Middle frontal gyrus (tissue), 1 donor: ENCODE data around the gene PSMA7.

ENCODE experiments used
- DNase-seq: peaks from one replicate; pipeline ENCODE4 v3.0.0-alpha.2; 2015; ENCODE audit warnings: low spot score; ENCODE audit errors: extremely low spot score

The PSMA7 gene

GRCh38 chr20:62137478-62138203 is 5.6 kb downstream of the PSMA7 start:
- DNase-seq: no peak

DNA sequence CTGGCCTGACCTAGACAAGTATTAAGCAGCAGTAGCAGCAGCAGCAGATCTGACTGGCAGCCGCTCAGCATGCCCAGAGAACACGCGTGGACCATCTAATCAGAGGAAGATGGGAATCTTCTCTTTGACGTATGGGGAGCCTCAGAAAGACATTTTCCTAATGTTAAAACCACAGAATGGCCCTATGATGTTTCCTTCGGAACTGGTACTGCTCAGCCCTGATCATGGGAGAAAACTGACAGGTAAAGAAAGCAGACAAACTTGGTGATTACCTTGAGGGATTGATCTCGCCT is 6.2 kb downstream of the PSMA7 start:
- no peak for DNase-seq

DNA sequence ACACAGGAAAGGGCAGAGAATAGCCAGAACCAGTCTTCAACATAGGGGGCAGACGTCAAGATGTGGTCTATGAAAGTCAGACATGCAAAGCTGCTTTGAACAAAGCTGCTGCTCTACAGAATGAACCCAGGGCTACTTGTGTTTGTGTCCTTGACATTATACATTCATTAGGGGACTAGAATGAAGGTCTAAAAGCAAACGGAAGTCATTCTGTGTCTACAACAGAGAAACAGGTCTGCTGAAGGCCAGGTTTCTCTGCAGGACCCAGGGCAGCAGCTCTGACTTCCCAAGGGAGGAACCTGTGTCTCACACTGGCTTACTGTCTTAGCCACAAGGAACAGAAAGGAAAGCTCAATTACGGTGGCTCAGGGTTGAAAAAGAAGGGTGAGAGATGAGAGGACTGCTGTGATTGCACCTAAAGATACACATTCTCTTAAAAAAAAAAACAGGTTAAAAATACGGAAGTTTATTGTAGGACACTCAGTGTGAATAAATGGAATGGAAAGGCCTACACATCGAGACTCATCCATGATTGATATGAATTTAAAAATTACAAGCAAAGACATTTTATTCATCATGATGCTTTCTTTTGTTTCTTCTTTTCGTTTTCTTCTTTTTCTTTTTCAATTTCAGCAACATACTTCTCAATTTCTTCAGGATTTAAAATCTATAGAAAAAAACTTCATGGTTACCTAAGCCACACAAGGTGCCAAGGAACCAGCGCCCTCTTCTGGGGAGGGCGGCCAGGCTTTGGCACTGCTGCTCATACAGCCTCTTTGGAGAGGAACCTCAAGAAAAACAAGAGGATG is 6.7 kb downstream of the PSMA7 start:
- no peak for DNase-seq

GRCh38 chr20:62135573-62136266 is 7.5 kb downstream of the PSMA7 start:
- no peak for DNase-seq

DNA sequence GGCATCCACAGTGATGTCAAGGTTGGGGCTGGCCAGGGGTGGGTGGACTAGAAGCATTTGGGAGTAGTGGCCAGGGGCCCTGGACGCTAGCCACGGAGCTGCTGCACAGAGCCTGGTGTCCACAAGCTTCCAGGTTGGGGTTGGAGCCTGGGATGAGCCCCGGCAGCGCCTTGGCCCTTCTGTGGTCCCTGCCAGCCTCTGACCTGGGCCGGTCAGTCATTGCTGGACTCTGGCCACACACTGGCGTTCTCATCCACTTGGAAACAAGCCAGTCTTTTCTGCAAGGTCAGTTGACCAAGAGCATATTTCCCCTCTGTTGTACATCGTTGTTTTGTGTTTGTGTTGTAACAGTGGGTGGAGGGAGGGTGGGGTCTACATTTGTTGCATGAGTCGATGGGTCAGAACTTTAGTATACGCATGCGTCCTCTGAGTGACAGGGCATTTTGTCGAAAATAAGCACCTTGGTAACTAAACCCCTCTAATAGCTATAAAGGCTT is 8.4 kb downstream of the PSMA7 start:
- DNase-seq: no peak

DNA sequence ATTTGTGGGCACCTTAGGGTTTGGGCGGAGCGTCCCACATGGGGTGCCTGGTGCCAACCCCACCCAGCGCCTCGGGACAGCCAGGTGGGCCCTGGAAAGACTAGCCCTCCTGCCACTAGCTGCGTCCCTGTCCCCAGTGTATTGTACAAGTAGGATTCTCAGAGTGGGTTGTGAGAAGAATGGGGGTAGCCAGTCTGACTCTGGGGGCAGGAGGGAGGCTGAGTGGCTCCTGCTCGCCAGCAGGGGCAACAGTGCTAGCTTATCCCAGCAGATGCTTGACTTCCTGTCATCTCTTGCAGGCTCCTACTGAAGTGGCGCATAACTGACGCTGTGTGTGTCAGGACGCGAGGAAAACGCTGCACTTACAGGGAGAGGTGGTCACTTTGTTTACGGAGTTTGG is 9.3 kb downstream of the PSMA7 start:
- no peak for DNase-seq

- no peak for DNase-seq
Observed at GRCh38 chr20:62133051-62133845, 9.9 kb downstream of the PSMA7 start.

GRCh38 chr20:62132421-62132820 is 10.8 kb downstream of the PSMA7 start:
- DNase-seq: no peak

DNA sequence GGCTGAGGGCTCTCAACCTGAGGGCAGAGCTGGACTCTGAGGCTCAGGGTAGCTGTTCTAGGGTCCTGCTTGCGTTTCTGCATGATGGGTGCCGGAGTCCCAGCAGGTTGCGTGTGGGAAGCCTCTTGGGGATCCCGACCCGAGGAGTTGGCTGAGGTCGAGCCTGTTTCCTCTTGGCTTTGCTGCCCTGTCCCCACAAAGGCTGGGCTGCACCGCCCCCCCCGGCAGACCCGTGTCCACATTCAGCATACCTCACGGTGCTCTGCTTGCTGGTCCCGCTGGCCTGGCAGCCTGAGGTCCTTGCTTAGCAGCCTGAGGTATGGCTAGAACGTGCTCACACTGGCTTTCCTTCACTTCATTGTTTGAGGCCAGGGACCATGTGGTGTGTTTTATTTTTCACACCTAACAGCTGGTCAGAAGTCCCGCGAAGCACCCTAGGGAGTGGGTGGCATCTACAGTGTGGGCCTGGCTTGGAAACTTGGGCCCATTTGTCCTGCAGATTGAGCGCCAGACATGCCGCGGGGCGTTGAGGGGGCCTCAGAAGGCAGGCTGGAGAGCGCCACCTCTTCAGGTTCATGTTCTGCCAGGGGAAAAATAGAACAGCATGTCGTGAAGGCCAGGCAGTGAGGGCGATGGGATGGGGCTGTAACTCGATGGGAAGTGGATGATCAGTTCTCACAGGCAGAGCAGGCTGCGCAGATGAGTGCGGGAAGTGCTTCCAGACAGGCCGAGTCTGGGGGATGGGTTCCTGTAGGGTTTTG is 11.5 kb downstream of the PSMA7 start:
- no peak for DNase-seq

DNA sequence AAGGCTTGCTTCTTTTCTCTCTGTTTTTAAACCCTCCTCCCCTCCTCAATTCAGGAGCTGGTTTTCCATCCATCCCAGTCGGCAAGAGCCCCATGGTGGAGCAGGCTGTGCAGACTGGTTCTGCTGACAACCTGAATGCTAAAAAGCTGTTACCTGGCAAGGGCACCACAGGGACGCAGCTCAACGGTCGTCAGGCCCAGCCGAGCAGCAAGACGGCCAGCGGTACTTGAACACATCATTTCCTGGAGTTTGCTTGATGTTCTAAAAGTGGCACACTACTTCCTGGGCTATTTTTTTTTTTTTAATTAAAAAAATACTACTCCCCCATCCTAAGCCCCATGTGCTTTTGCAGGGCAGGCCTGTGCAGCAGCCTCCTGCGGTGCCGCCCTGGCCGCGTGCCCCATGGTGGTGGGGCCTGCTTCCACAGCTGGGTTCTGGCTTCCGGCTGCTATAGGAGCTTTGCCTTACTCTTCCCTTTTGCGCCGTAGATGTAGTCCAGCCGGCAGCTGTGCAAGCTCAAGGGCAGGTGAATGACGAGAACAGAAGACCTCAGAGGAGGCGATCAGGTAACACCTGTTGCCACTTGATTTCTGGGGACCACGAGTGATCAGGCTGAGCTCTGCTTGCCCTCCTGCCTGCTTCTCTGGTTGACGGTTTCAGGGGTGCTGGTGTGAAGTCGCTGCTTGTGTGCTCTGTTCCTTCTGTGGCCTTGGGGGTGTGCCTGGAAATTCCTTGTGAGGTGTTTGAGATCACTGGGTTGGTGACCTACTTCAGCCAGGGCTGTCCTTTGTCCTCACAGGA is 13.3 kb downstream of the PSMA7 start:
- no peak for DNase-seq

DNA sequence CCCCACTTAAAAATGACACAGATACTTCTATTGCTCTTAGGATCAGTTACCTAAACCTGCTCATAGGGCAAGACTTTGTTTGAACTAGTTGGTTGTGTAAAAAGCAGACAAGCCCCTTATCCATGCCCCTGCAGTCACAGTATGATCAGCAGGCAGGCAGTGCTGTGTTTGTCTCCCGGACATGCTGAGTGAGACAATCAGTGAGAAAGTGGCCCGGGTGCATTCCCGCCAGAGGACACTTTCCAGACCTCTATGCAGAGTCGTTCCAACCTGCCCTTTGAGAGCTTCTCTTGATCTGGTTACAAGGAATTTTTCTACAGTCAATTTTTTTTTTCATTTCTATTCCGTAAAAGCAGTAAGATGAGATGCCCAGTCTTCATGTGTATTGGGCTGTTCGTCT is 14.7 kb downstream of the PSMA7 start:
- DNase-seq: no peak

DNA sequence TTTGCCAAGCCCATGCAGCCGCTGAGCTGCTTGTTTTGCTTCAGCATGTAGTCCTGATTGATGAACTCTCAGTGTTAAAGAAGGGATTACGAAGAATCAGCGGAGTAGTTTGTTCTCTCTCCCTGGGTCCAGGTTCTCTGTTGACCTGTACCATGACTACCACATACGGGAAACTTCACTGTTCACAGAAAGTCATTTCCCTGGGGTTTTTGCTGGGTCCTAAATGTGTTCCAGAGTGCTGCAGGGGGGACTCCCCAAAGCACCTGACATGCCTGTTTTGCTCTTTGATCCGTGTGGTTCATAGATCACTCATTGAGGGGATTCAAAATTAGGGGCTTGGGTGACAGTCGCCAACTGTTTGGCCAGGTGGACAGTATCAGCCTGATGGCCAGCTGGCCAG is 15.4 kb downstream of the PSMA7 start:
- DNase-seq: no peak

DNA sequence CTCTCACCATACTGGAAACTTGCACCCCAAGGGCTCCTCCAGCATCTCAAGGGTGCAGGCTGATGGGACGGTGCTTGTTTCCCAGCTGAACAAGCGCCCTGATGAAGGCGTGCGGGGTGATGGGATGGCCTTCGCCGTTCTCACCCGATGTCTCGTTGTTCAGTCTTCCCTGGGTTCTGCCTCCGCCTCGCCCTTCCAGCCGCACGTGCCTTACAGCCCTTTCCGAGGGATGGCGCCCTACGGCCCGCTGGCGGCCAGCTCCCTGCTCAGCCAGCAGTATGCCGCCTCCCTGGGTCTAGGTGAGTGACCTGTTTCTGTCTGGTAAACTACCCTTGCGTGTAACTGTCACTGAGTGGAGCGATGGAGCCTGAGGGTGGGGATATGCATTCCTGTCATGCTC is 17.1 kb downstream of the PSMA7 start:
- DNase-seq: no peak

DNA sequence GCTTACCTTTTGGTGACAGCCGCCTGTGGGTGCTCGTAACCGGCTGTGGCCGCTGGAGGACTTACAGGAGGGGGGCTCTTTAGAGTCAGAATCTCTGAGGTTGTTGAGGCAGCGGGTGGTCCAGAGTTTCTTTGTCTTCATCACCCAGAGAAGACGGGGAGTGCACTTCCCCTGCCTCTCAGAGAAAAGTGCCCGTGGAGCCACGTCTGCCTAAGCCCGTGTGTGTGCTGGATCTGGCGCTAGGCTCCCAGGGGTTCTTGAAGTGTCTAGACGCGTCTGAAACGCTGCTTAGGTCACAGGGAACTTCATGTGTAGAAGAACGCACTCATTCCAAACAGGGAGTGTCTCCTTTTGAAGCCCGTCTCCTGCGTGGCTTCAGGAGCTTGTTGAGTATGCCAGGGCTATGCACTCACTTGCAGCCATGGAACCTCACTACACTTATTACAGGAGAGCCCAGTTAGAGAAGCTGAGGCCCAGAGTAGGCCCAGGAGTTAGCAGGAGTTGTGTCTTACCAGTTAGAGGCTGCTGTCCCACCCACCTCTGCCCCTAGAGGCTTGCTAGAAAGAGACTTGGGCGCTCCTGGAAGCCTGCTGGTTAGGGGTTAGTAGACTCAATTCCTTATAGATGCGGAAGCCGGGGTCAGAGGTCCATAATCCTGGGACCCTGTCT is 19.6 kb downstream of the PSMA7 start:
- no peak for DNase-seq

DNA sequence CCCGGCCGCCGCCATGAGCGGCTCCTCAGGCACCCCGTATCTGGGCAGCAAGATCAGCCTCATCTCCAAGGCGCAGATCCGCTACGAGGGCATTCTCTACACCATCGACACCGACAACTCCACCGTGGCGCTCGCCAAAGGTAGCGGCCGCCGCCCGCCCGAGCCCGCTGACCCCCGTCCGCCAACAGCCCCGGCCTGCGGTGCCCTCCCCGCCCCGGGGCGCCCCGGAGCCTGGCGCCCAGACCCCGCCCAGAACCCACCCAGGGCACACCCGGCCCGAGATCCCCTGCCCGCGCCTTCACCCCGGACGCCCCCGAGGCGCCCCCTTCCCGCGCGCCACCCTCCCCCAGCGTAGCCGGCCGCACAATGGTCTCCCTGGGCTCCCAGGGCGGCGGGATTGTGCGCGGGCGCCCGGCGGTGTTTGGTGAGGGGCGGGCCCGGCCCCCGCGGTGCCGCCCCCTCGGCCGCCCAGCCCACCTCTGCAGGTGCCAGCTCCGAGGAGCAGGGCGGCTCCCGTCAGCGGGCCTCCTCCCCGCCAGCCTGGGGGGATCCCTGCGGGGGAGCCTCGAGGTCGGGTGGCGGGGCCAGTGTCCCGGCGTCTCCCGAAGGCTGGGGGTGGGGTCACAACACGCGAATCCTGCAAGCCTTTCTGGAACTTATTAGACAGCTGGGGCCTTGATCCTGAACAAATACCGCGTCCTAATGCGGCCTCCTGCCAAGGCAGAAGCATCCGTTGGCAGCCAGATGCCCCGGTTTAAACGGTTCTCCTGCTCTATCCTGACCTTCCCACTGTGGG is 20.3 kb downstream of the PSMA7 start:
- DNase-seq: no peak

- peak; percentile 95 for DNase-seq
Observed at GRCh38 chr20:62121776-62122653, 21.2 kb downstream of the PSMA7 start, which contains the start of gene LSM14B. TSS of gene LSM14B (plus strand) at chr20:62122475. CDS start at chr20:62122667, 192 bp downstream.

GRCh38 chr20:62120990-62121775 is 22.0 kb downstream of the PSMA7 start:
- DNase-seq: no peak
